K562 (cell line): ENCODE data around the gene NTN1. TPM values are rescaled to one million over a fixed set of nuclear protein-coding genes. Genes with fewer than 3 reads are reported as not detected.

ENCODE experiments used
- ATAC-seq: fragments of 200-7000 bp; cut with Tn5 transposase; 3 replicates; pipeline ENCODE4 v1.9.1; 2020; ENCODE audit warnings: moderate library complexity
- BruUV-seq: library from RNA; stranded (reverse); fragments of 400-500 nt; replicated peaks from 2 replicates; lab custom pipeline; 2021; lab: Mats Ljungman, UMichigan
- CTCF ChIA-PET: fragments of 300-600 bp; formaldehyde crosslinking; extraction: SDS; loops from one replicate; lab custom pipeline; 2021; ENCODE audit warnings: low intra/inter-chr PET ratio; lab: Yijun Ruan, JAX
- POLR2A ChIA-PET: fragments of 300-600, 350-650 bp; sonication (Branson Sonifier 250); formaldehyde crosslinking; extraction: SDS; loops from one replicate; lab custom pipeline; 2021; ENCODE audit warnings: antibody characterized with exemption, inconsistent platforms; lab: Yijun Ruan, JAX
- DNase-seq, 4 experiments: peaks; one replicate each; pipeline versions ENCODE4 v3.0.0 to v3.0.0-alpha.2; 2011 to 2018; ENCODE audit warnings: low spot score in 3 of 4, mixed read lengths in 3 of 4; ENCODE audit errors: extremely low read depth in 1 of 4
- FAIRE-seq: peaks from 2 replicates; lab custom pipeline; 2011; peaks lifted over from hg19 to GRCh38; lab: Jason Lieb, UNC
- H2AFZ ChIP-seq: 2 replicates; pipeline ENCODE4 v1.6.0; 2011; ENCODE audit warnings: low read depth, low read length, control low read depth, inconsistent platforms
- H3K27ac ChIP-seq: fragments of 200-600 bp; 3 replicates; pipeline ENCODE4 v1.8.0; 2011; ENCODE audit warnings: low read depth, mild to moderate bottlenecking, control low read depth, inconsistent platforms, low read length, moderate library complexity, mixed read lengths; ENCODE audit errors: extremely low read depth
- H3K27me3 ChIP-seq, 2 experiments: fragments of 300-600 bp in 1 of 2; 2 replicates in 1 of 2; 3 replicates in 1 of 2; pipeline versions ENCODE4 v1.6.0 to v1.8.0; 2011; ENCODE audit warnings: inconsistent platforms in 2 of 2, low read length in 2 of 2, mild to moderate bottlenecking in 1 of 2, mixed read lengths in 1 of 2, moderate library complexity in 1 of 2; ENCODE audit not compliant: control insufficient read depth in 2 of 2, insufficient read depth in 2 of 2
- H3K36me3 ChIP-seq: fragments of 300-600 bp; 3 replicates; pipeline ENCODE4 v1.8.0; 2011; ENCODE audit warnings: mild to moderate bottlenecking, low read length, inconsistent platforms; ENCODE audit not compliant: control insufficient read depth, insufficient read depth
- H3K4me1 ChIP-seq, 2 experiments: fragments of 200-600 bp in 1 of 2; replicated peaks in 1 of 2; 2 replicates in 1 of 2; 3 replicates in 1 of 2; pipeline versions ENCODE4 v1.5.1 to v1.8.0; 2011; ENCODE audit warnings: inconsistent platforms in 2 of 2, low read length in 2 of 2, mild to moderate bottlenecking in 1 of 2, mixed read lengths in 1 of 2, moderate library complexity in 1 of 2; ENCODE audit not compliant: control insufficient read depth in 2 of 2, insufficient read depth in 2 of 2
- H3K4me2 ChIP-seq: 2 replicates; pipeline ENCODE4 v1.6.1; 2011; ENCODE audit warnings: low read length, control low read depth, inconsistent platforms, mixed read lengths; ENCODE audit not compliant: insufficient read depth
- H3K4me3 ChIP-seq: fragments of 200-600 bp; sonication (generic), shearing (Covaris generic); 2 replicates; pipeline ENCODE4 v1.5.1; 2016; ENCODE audit warnings: control low read depth, inconsistent platforms
- H3K79me2 ChIP-seq: fragments of 200-600 bp; 3 replicates; pipeline ENCODE4 v1.8.0; 2011; ENCODE audit warnings: low read length, inconsistent platforms; ENCODE audit not compliant: control insufficient read depth, insufficient read depth
- H3K9ac ChIP-seq, 2 experiments: 2 replicates each; pipeline versions ENCODE4 v1.6.0 to v1.6.1; 2011; ENCODE audit warnings: low read depth in 2 of 2, low read length in 2 of 2, control low read depth in 1 of 2, inconsistent platforms in 1 of 2, mild to moderate bottlenecking in 1 of 2, mixed read lengths in 1 of 2; ENCODE audit not compliant: insufficient read depth in 1 of 2
- H3K9me1 ChIP-seq: one replicate; pipeline ENCODE4 v1.6.0; 2011; ENCODE audit warnings: inconsistent platforms, mild to moderate bottlenecking, low read length, moderate library complexity; ENCODE audit not compliant: control insufficient read depth, insufficient read depth
- H3K9me3 ChIP-seq: replicated peaks from 2 replicates; pipeline ENCODE4 v1.5.1; 2011; ENCODE audit warnings: low read depth, low read length, inconsistent platforms; ENCODE audit not compliant: control insufficient read depth, insufficient read depth
- H4K20me1 ChIP-seq: replicated peaks from 2 replicates; pipeline ENCODE4 v1.6.1; 2011; ENCODE audit warnings: low read length, inconsistent platforms, mixed read lengths; ENCODE audit not compliant: control insufficient read depth, insufficient read depth
- ATF2 ChIP-seq: sonication (generic); formaldehyde crosslinking; IDR thresholded peaks from 2 replicates; pipeline ENCODE4 v1.8.1; 2022; ENCODE audit warnings: missing genetic modification reagents
- CREB1 ChIP-seq, 2 experiments: sonication (generic) in 1 of 2; formaldehyde crosslinking in 1 of 2; IDR thresholded peaks; 2 replicates each; pipeline versions ENCODE4 v1.6.1 to v1.8.0; 2012 to 2022; ENCODE audit warnings: inconsistent platforms in 1 of 2, mild to moderate bottlenecking in 1 of 2, missing genetic modification reagents in 1 of 2, moderate library complexity in 1 of 2
- HMG20A ChIP-seq: fragments of 450-650 bp; formaldehyde crosslinking; conservative IDR thresholded peaks from 2 replicates; pipeline ENCODE4 v1.4.0; 2020; ENCODE audit warnings: mild to moderate bottlenecking, mixed read lengths
- MLLT1 ChIP-seq, 2 experiments: fragments of 450-650 bp; IDR thresholded peaks; 2 replicates each; pipeline ENCODE4 v1.6.1; 2016
- MNT ChIP-seq, 2 experiments: fragments of 450-650 bp; conservative IDR thresholded peaks; 2 replicates each; pipeline ENCODE4 v1.6.1; 2017; ENCODE audit warnings: mild to moderate bottlenecking in 2 of 2, moderate library complexity in 2 of 2
- NFRKB ChIP-seq: fragments of 450-650 bp; IDR thresholded peaks from 2 replicates; pipeline ENCODE4 v1.6.1; 2016; ENCODE audit warnings: low read depth
- PTRF ChIP-seq: fragments of 450-650 bp; IDR thresholded peaks from 2 replicates; pipeline ENCODE4 v1.6.1; 2016; ENCODE audit warnings: mild to moderate bottlenecking, missing genetic modification characterization, missing compliant biosample characterization
- PURB ChIP-seq: sonication (generic); formaldehyde crosslinking; IDR thresholded peaks from 2 replicates; pipeline ENCODE4 v1.9.0; 2021; ENCODE audit warnings: low read depth, mild to moderate bottlenecking, missing genetic modification reagents
- RBM17 ChIP-seq: fragments of 200-400 bp; formaldehyde crosslinking; IDR thresholded peaks from 2 replicates; pipeline ENCODE4 v1.6.1; 2017; ENCODE audit warnings: low read depth, mild to moderate bottlenecking, low read length, borderline replicate concordance
- RBM22 ChIP-seq: fragments of 200-400 bp; formaldehyde crosslinking; IDR thresholded peaks from 2 replicates; pipeline ENCODE4 v1.6.1; 2018; ENCODE audit warnings: low read length, low read depth; ENCODE audit not compliant: poor library complexity, severe bottlenecking
- RCOR1 ChIP-seq, 2 experiments: IDR thresholded peaks; 2 replicates each; pipeline ENCODE4 v1.6.1; 2012; ENCODE audit warnings: low read depth in 2 of 2, low read length in 2 of 2, borderline replicate concordance in 1 of 2, improper control_type of control experiment in 1 of 2
- SMARCA4 ChIP-seq: fragments of 450-650 bp; IDR thresholded peaks from 2 replicates; pipeline ENCODE4 v1.6.1; 2016
- TEAD1 ChIP-seq, 2 experiments: fragments of 450-650 bp in 1 of 2; sonication (generic) in 1 of 2; formaldehyde crosslinking; IDR thresholded peaks; 2 replicates each; pipeline versions ENCODE4 v1.4.0 to v1.8.0; 2020 to 2022; ENCODE audit warnings: mild to moderate bottlenecking in 2 of 2, missing genetic modification reagents in 1 of 2
- TEAD2 ChIP-seq: fragments of 450-650 bp; IDR thresholded peaks from 2 replicates; pipeline ENCODE4 v1.6.1; 2016; ENCODE audit warnings: missing genetic modification characterization, control low read depth, missing compliant biosample characterization
- TFAP4 ChIP-seq: sonication (generic); formaldehyde crosslinking; IDR thresholded peaks from 2 replicates; pipeline ENCODE4 v1.8.0; 2022; ENCODE audit warnings: missing genetic modification reagents, mild to moderate bottlenecking, moderate library complexity, borderline replicate concordance
- ZBED1 ChIP-seq: IDR thresholded peaks from 2 replicates; pipeline ENCODE4 v1.6.1; 2014
- ZFP1 ChIP-seq: fragments of 450-650 bp; formaldehyde crosslinking; IDR thresholded peaks from 2 replicates; pipeline ENCODE4 v1.4.0; 2020; ENCODE audit warnings: mild to moderate bottlenecking, mixed read lengths
- ZNF24 ChIP-seq: fragments of 450-650 bp; IDR thresholded peaks from 2 replicates; pipeline ENCODE4 v1.6.1; 2016
- whole genome bisulfite sequencing: fragments of 100-300 bp; shearing (Covaris generic); methylation state at CpG from one replicate; pipeline ENCODE4 v1.1.6; 2016; ENCODE audit warnings: low coverage, mixed read lengths; ENCODE audit not compliant: insufficient coverage; ENCODE audit errors: missing lambda C conversion rate; 5-methylcytosine and 5-hydroxymethylcytosine counted together
- in situ Hi-C: fragments of 300-500 bp; cut with MboI; formaldehyde crosslinking; loops from 4 replicates; pipeline ENCODE4 v1.15.0; 2018; ENCODE audit warnings: inconsistent platforms, mixed read lengths
- intact Hi-C: fragments of 100-400 bp; cut with micrococcal nuclease; formaldehyde crosslinking; loops from 2 replicates; pipeline ENCODE4 v1.14.2; 2022
- polyA plus RNA-seq, 8 experiments: library from polyadenylated mRNA; depleted of rRNA in 4 of 8; stranded (reverse) in 5 of 8; unstranded in 3 of 8; fragments of >200 nt; fragmentation: Nextera tagmentation in 2 of 8; fragmentation: Illumina TruSeq in 1 of 8; extraction: Ambion mirVana in 2 of 8; extraction: Trizol in 1 of 8; gene quantifications; 2 replicates each; pipeline versions ENCODE4 v1.2.1 to v1.2.3, GENCODE V29; 2011 to 2014; ENCODE audit warnings: inconsistent platforms in 1 of 8, missing spikeins in 1 of 8
- total RNA-seq, 7 experiments: library from RNA; depleted of rRNA in 6 of 7; stranded (reverse); fragments of >200 nt in 6 of 7; fragmentation: Illumina TruSeq in 2 of 7; extraction: Trizol in 2 of 7; gene quantifications; 2 replicates each; pipeline versions ENCODE4 v1.2.1 to v1.2.3, GENCODE V29; 2011 to 2021; ENCODE audit warnings: low replicate concordance in 1 of 7

The NTN1 gene
- total and polyA plus RNA-seq, 9 of the 15 experiments (the other 6 are each of a cell fraction or from before 2014, with no cell fraction given) = 0.02 TPM; not detected in 8

- H2AFZ ChIP-seq = no peak overlapping the region
- TF ChIP-seq ZBED1 (no peak), PURB (CRISPR knock-in tag) (no peak), RBM17 (no peak), SMARCA4 (no peak), RCOR1 (IDR thresholded peaks at IDR 0.05; ENCODE audit: borderline replicate concordance in 1 of 2, low read depth in 2 of 2, low read length in 2 of 2) (no peak), RBM22 (no peak), HMG20A (CRISPR knock-in tag) (no peak), TEAD1 (CRISPR knock-in tag; IDR thresholded peaks at IDR 0.05) (no peak), PTRF (no peak), TFAP4 (CRISPR knock-in tag) (no peak), ZNF24 (no peak), TEAD2 (tag) (no peak), NFRKB (no peak), ATF2 (CRISPR knock-in tag) (no peak), ZFP1 (CRISPR knock-in tag) (no peak), MLLT1 (IDR thresholded peaks at IDR 0.05) (no peak), CREB1 (IDR thresholded peaks at IDR 0.05) (no peak), CREB1 (CRISPR knock-in tag; IDR thresholded peaks at IDR 0.05) (no peak), MNT (conservative IDR thresholded peaks at IDR 0.05) (no peak)
Measured at GRCh38 chr17:9020096-9020823, 1.1 kb upstream of the NTN1 start.

More at GRCh38 chr17:9020096-9020823, 1.1 kb upstream of the NTN1 start:
- Histone ChIP-seq H3K79me2 (no peaks in the 10 kb centered on the region), H3K4me3 (no peak overlapping the region), H3K9me3 (no peaks in the 10 kb centered on the region), H3K4me2 (no peak overlapping the region), H3K27ac (no peak overlapping the region), H3K36me3 (no peaks in the 10 kb centered on the region), H3K9ac (no peak overlapping the region), H3K9me1 (no peaks in the 10 kb centered on the region), H3K27me3 (no peaks in the 10 kb centered on the region; a peak in 2 of 5 replicates), H3K4me1 (peaks cover 0 to 6% of the 10 kb centered on the region in 2 experiments; a peak in 1 of 5 replicates), H4K20me1 (no peaks in the 10 kb centered on the region)
- 5% methylated on average over 14 of the region's 20 CpGs for WGBS
- in situ Hi-C loops = no loop called here
- ChIA-PET POLR2A (no interaction called here), CTCF (no interaction called here)
- ATAC-seq = no peak
- no TSS peak for BruUV-seq
- DNase-seq = no peak
- intact Hi-C loops = no loop called here
- no peak for FAIRE-seq
